Prostate gland (tissue), 2 donors: ENCODE results near the gene PRSS1.

Experiments
- POLR2A ChIP-seq: fragments of 450-650 bp; IDR thresholded peaks from one replicate; pipeline ENCODE4 v1.6.1; 2016; ENCODE audit warnings: antibody characterized with exemption, mild to moderate bottlenecking
- TF ChIP-seq, protein P1 (sequence below), 4 experiments: fragments of 200-600 bp in 2 of 4; fragments of 450-650 bp in 2 of 4; sonication (generic) in 2 of 4; IDR thresholded peaks; 1 replicate in 3 of 4; 2 replicates in 1 of 4; pipeline ENCODE4 v1.5.1; 2016 to 2019; ENCODE audit warnings: antibody characterized with exemption in 4 of 4, mild to moderate bottlenecking in 2 of 4, moderate library complexity in 2 of 4

- TF ChIP-seq, protein P1, sequence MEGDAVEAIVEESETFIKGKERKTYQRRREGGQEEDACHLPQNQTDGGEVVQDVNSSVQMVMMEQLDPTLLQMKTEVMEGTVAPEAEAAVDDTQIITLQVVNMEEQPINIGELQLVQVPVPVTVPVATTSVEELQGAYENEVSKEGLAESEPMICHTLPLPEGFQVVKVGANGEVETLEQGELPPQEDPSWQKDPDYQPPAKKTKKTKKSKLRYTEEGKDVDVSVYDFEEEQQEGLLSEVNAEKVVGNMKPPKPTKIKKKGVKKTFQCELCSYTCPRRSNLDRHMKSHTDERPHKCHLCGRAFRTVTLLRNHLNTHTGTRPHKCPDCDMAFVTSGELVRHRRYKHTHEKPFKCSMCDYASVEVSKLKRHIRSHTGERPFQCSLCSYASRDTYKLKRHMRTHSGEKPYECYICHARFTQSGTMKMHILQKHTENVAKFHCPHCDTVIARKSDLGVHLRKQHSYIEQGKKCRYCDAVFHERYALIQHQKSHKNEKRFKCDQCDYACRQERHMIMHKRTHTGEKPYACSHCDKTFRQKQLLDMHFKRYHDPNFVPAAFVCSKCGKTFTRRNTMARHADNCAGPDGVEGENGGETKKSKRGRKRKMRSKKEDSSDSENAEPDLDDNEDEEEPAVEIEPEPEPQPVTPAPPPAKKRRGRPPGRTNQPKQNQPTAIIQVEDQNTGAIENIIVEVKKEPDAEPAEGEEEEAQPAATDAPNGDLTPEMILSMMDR (IDR thresholded peaks at IDR 0.05): peak; percentile 80 to 96 (median 94)
- TF ChIP-seq POLR2A: no peak
These were observed 33.9 kb downstream of the PRSS1 start for GRCh38 chr7:142782922-142783900.
